HCT116 (cell line): Measurements from ENCODE around the gene EXD3. TPM values are rescaled to one million over a fixed set of nuclear protein-coding genes. Genes with fewer than 3 reads are reported as not detected.

ENCODE experiments used
- ATAC-seq: fragments of 200-7000 bp; cut with Tn5 transposase; 2 replicates; pipeline ENCODE4 v1.9.1; 2020; ENCODE audit warnings: mild to moderate bottlenecking, moderate library complexity
- BruUV-seq: library from RNA; stranded (reverse); fragments of 400-500 nt; replicated peaks from 2 replicates; lab custom pipeline; 2021; lab: Mats Ljungman, UMichigan
- CTCF ChIA-PET: fragments of 300-600 bp; sonication (Branson Sonifier 250); formaldehyde crosslinking; loops from one replicate; lab custom pipeline; 2021; ENCODE audit warnings: antibody characterized with exemption; lab: Charles Lee
- POLR2A ChIA-PET: fragments of 300-600, 350-600 bp; sonication (Branson Sonifier 250); formaldehyde crosslinking; loops from one replicate; lab custom pipeline; 2021; ENCODE audit warnings: antibody characterized with exemption; lab: Charles Lee
- RAD21 ChIA-PET, 2 experiments: fragments of 300-600 bp; sonication (Branson Sonifier 250); formaldehyde crosslinking; loops; one replicate each; lab custom pipeline; 2023; ENCODE audit warnings: low total read pairs in 2 of 2; ENCODE audit not compliant: uncharacterized antibody in 2 of 2, unreplicated experiment in 2 of 2, low non-redundant PET in 1 of 2; lab: Charles Lee
- DNase-seq: peaks from one replicate; pipeline ENCODE4 v3.0.0-alpha.2; 2010; ENCODE audit warnings: low read depth, low spot score
- H2AFZ ChIP-seq: fragments of 200-600 bp; shearing (Covaris generic), sonication (generic); 2 replicates; pipeline ENCODE4 v1.6.1; 2017; ENCODE audit warnings: low read depth, mixed run types, mixed read lengths, antibody characterized with exemption, low read length; ENCODE audit not compliant: poor library complexity, severe bottlenecking
- H3K27ac ChIP-seq: 2 replicates; pipeline ENCODE4 v1.5.1; 2012; ENCODE audit warnings: low read depth, low read length
- H3K27me3 ChIP-seq: fragments of 200-600 bp; sonication (generic); 2 replicates; pipeline ENCODE4 v1.6.1; 2016; ENCODE audit warnings: mixed run types, low read length, mixed read lengths; ENCODE audit not compliant: insufficient read depth
- H3K36me3 ChIP-seq, 2 experiments: fragments of 200-500 bp in 1 of 2; fragments of 200-600 bp in 1 of 2; sonication (Bioruptor generic) in 1 of 2; sonication (generic) in 1 of 2; 2 replicates each; pipeline versions ENCODE4 v1.5.1 to v1.6.1; 2014 to 2016; ENCODE audit warnings: low read length in 2 of 2, inconsistent platforms in 1 of 2, mixed read lengths in 1 of 2, mixed run types in 1 of 2; ENCODE audit not compliant: insufficient read depth in 2 of 2, control insufficient read depth in 1 of 2
- H3K4me1 ChIP-seq, 2 experiments: fragments of 200-600 bp in 1 of 2; sonication (generic) in 1 of 2; 2 replicates each; pipeline versions ENCODE4 v1.5.1 to v1.6.1; 2012 to 2017; ENCODE audit warnings: low read length in 2 of 2, inconsistent platforms in 1 of 2, mild to moderate bottlenecking in 1 of 2, mixed read lengths in 1 of 2, mixed run types in 1 of 2, moderate library complexity in 1 of 2; ENCODE audit not compliant: insufficient read depth in 2 of 2, control insufficient read depth in 1 of 2
- H3K4me2 ChIP-seq: fragments of 200-600 bp; sonication (generic); 2 replicates; pipeline ENCODE4 v1.6.1; 2017; ENCODE audit warnings: mixed run types, low read length, mixed read lengths
- H3K4me3 ChIP-seq, 2 experiments: fragments of 200-600 bp in 1 of 2; sonication (generic) in 1 of 2; replicated peaks in 1 of 2; 2 replicates each; pipeline ENCODE4 v1.5.1; 2011 to 2016; ENCODE audit warnings: low read length in 2 of 2, control low read depth in 1 of 2, low read depth in 1 of 2, mild to moderate bottlenecking in 1 of 2, mixed read lengths in 1 of 2, mixed run types in 1 of 2
- H3K79me2 ChIP-seq: fragments of 200-600 bp; sonication (generic); 2 replicates; pipeline ENCODE4 v1.6.1; 2017; ENCODE audit warnings: mild to moderate bottlenecking, mixed run types, low read length, moderate library complexity, mixed read lengths; ENCODE audit not compliant: insufficient read depth
- H3K9ac ChIP-seq: fragments of 200-600 bp; sonication (generic); 2 replicates; pipeline ENCODE4 v1.6.1; 2016; ENCODE audit warnings: low read length, mixed read lengths
- H3K9me2 ChIP-seq: fragments of 200-600 bp; sonication (generic), shearing (Covaris generic); 2 replicates; pipeline ENCODE4 v1.6.1; 2017; ENCODE audit warnings: mixed run types, mild to moderate bottlenecking, moderate library complexity; ENCODE audit not compliant: insufficient read depth
- H3K9me3 ChIP-seq, 2 experiments: fragments of 200-500 bp in 1 of 2; fragments of 200-600 bp in 1 of 2; sonication (Bioruptor generic) in 1 of 2; sonication (generic) in 1 of 2; 2 replicates each; pipeline ENCODE4 v1.6.1; 2014 to 2017; ENCODE audit warnings: low read length in 2 of 2, mixed read lengths in 2 of 2, inconsistent platforms in 1 of 2, low read depth in 1 of 2, mild to moderate bottlenecking in 1 of 2, mixed run types in 1 of 2, moderate library complexity in 1 of 2; ENCODE audit not compliant: control insufficient read depth in 1 of 2, insufficient read depth in 1 of 2
- H4K20me1 ChIP-seq: fragments of 200-600 bp; sonication (generic), shearing (Covaris generic); 2 replicates; pipeline ENCODE4 v1.6.1; 2017; ENCODE audit warnings: mixed run types, mild to moderate bottlenecking, moderate library complexity; ENCODE audit not compliant: insufficient read depth
- CBX3 ChIP-seq: IDR thresholded peaks from 2 replicates; pipeline ENCODE4 v1.6.1; 2012; ENCODE audit warnings: low read depth
- CTCF ChIP-seq, 3 experiments: fragments of 200-600 bp in 1 of 3; sonication (generic) in 1 of 3; IDR thresholded peaks in 2 of 3; conservative IDR thresholded peaks in 1 of 3; 2 replicates each; pipeline ENCODE4 v1.5.1; 2012 to 2017; ENCODE audit warnings: low read depth in 2 of 3, low read length in 2 of 3, antibody characterized with exemption in 1 of 3, borderline replicate concordance in 1 of 3, control low read depth in 1 of 3, mild to moderate bottlenecking in 1 of 3, mixed read lengths in 1 of 3, mixed run types in 1 of 3, moderate library complexity in 1 of 3; ENCODE audit not compliant: insufficient read depth in 1 of 3
- EGR1 ChIP-seq: IDR thresholded peaks from 2 replicates; pipeline ENCODE4 v1.6.1; 2012; ENCODE audit warnings: low read depth
- ELF1 ChIP-seq: IDR thresholded peaks from 2 replicates; pipeline ENCODE4 v1.6.1; 2012; ENCODE audit warnings: low read depth, borderline replicate concordance
- EZH2phosphoT487 ChIP-seq: fragments of 200-600 bp; IDR thresholded peaks from 2 replicates; pipeline ENCODE4 v1.6.1; 2018; ENCODE audit warnings: antibody characterized with exemption, borderline replicate concordance
- POLR2A ChIP-seq: IDR thresholded peaks from 2 replicates; pipeline ENCODE4 v1.7.0; 2011; ENCODE audit warnings: borderline replicate concordance; ENCODE audit not compliant: insufficient read depth, insufficient read length; ENCODE audit errors: extremely low read depth
- POLR2AphosphoS5 ChIP-seq: IDR thresholded peaks from 2 replicates; pipeline ENCODE4 v1.6.1; 2011; ENCODE audit warnings: mild to moderate bottlenecking, low read depth, low read length, moderate library complexity
- REST ChIP-seq: IDR thresholded peaks from 2 replicates; pipeline ENCODE4 v1.6.1; 2012; ENCODE audit warnings: low read depth
- SIN3A ChIP-seq: IDR thresholded peaks from 2 replicates; pipeline ENCODE4 v1.6.1; 2012; ENCODE audit warnings: low read depth
- SRF ChIP-seq: IDR thresholded peaks from 2 replicates; pipeline ENCODE4 v1.6.1; 2012; ENCODE audit warnings: low read depth
- ZFX ChIP-seq: fragments of 450-650 bp; IDR thresholded peaks from 2 replicates; pipeline ENCODE4 v1.6.1; 2017
- intact Hi-C: fragments of 100-400 bp; cut with micrococcal nuclease; formaldehyde crosslinking; loops from 2 replicates; pipeline ENCODE4 v1.10.0; 2022
- total RNA-seq: library from RNA; stranded (reverse); gene quantifications from one replicate; pipeline ENCODE4 v1.2.1, GENCODE V29; 2021; ENCODE audit not compliant: unreplicated experiment
- TF ChIP-seq, protein P1 (sequence below): IDR thresholded peaks from 2 replicates; pipeline ENCODE4 v1.6.1; 2012

The EXD3 gene
- total RNA-seq, 1 experiment from 2014 or later = 25.4 TPM

- no peak for TF ChIP-seq REST
These were observed 27.9 kb downstream of the EXD3 start (continued) for GRCh38 chr9:137394866-137395665.

DNA sequence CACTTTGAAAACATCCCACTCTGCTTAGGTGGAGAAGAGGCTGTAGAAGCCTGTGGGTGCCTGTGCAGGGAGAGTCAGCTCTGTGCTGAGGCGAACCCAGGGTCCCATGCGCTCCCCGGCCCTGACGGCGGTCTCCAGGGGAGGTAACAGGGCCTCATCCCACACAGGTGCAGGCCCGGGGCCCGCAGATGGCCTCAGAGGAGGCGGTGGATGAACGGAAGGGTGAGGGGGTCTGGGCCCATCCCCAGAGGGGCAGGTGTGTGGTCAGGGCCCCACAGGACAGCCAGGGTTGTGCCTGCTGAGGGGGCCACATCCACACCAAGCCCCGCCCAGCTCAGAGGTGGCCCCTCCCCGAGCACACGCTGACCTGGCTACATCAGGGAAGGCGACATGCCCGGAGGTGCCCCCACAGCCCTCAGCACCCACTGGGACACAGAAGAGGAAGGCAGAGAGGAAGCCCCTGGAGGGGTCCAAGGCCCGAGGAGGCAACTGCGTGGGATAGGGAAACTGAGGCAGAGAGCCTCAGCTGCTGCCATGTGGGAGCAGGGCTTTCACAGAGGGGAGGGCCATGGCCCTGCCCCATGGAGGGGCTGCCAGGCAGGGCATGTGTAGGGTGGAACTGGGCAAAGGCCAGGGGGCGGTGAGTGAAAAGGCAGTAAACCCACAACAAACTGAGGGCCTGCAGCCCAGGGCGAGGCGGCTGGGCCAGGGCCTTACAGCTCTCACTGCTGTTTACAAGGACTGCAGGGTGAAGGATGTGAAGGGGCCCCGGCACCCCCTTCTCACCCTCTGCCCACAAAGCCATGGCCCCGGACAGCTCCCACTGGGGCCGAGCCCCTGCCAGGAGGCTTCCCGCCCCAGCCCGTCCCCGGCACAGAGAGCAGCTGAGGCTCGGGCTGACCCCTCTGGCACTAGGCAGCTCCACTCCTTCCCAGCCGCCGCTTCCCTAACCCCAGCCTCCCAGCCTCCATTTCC is 29.5 kb downstream of the EXD3 start:
- BruUV-seq = no TSS peak
- ATAC-seq (no peak), DNase-seq (no peak)
- Histone ChIP-seq H3K9ac (no peak overlapping the region), H3K9me2 (no peaks in the 10 kb centered on the region), H3K27ac (no peak overlapping the region), H4K20me1 (no peaks in the 10 kb centered on the region), H3K4me2 (no peak overlapping the region), H3K4me1 (peaks cover 0 to 8% of the 10 kb centered on the region in 2 experiments; a peak in 2 of 4 replicates), H3K79me2 (no peaks in the 10 kb centered on the region), H2AFZ (no peak overlapping the region), H3K27me3 (no peaks in the 10 kb centered on the region), H3K9me3 (no peaks in the 10 kb centered on the region), H3K4me3 (no peak overlapping the region), H3K36me3 (no peaks in the 10 kb centered on the region)
- ChIA-PET RAD21 (no interaction called here), CTCF (no interaction called here), POLR2A (no interaction called here)
- intact Hi-C loops = no loop called here
- TF ChIP-seq, protein P1, sequence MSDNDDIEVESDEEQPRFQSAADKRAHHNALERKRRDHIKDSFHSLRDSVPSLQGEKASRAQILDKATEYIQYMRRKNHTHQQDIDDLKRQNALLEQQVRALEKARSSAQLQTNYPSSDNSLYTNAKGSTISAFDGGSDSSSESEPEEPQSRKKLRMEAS = no peak
- TF ChIP-seq REST = no peak
- TF ChIP-seq SRF = no peak
- TF ChIP-seq CTCF (IDR thresholded peaks at IDR 0.05 in 2 of 3, conservative IDR thresholded peaks at IDR 0.05 in 1 of 3; ENCODE audit: borderline replicate concordance in 1 of 3, insufficient read depth in 1 of 3, low read depth in 2 of 3, low read length in 2 of 3) = no peak
- no peak for TF ChIP-seq SIN3A
- TF ChIP-seq ZFX = no peak
- no peak for TF ChIP-seq EZH2phosphoT487
- TF ChIP-seq POLR2A = no peak
- no peak for TF ChIP-seq POLR2AphosphoS5
- TF ChIP-seq CBX3 = no peak
- TF ChIP-seq EGR1 = no peak
- TF ChIP-seq ELF1 = no peak
